Measurements from ENCODE around the gene SPANXN3.
"Not testable (repeated sequence)": the region's sequence is repeated elsewhere in the genome, so short reads cannot be mapped to it uniquely, and the experiment has no call there.

Gene SPANXN3, protein sequence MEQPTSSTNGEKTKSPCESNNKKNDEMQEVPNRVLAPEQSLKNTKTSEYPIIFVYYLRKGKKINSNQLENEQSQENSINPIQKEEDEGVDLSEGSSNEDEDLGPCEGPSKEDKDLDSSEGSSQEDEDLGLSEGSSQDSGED

DNA sequence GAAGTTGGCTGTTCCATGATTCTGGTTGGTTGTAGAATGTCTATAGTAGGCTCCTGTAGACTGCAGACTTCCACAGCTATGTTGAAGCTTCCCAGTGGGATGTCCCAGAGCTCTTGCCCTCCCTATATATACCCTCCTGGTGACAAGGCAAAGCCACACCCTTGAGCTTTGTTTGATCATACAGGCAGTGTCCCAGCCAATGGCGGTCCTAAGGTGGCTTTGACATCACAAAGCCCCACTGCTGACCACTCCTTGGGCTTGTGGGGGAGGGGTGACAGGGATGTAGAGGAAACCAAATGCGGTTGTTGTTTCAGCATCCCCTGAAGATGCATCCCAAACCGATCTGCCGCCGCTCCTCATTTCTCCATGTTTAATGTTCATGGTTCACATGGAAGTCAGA, at the start of gene SPANXN3:
Gene SPANXN3 (minus strand): TSS at position 101 of the 400 bp plus-strand sequence. CDS start 84 bp downstream, at position 17.
- DNase-seq, result not testable (repeated sequence)

DNA sequence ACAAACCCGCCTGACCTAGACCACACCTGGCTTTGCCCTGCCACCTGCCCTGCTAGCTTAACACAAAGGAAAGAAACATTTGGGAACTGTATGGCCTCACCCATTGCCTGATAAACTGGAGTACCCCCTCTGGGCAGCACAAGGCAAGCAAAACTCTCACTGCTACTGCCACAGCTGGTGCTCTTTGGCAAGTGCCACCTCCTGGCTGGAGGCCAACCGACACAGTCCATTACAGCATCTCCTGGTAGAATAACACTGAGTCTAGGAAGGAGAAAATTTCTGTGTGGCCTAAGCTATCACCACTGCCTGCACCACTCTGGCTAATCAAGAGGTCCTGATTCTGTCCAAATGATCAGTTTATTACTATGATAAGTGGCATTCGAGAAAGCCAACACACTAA, 18.9 kb upstream of the SPANXN3 start:
- DNase-seq, result peak in 8 of 10 donors; percentile 7 to 91 (median 32)
- intact Hi-C loops (cut with DNase I), result no loop called here

More for the DNA sequence above, at the start of gene SPANXN3:
- intact Hi-C loops (cut with DNase I), result not testable (repeated sequence)

- DNase-seq; intact Hi-C loops (cut with DNase I): not testable (repeated sequence)
Observed at GRCh38 chrX:143502196-143502595, 15.1 kb downstream of the SPANXN3 start.

DNA sequence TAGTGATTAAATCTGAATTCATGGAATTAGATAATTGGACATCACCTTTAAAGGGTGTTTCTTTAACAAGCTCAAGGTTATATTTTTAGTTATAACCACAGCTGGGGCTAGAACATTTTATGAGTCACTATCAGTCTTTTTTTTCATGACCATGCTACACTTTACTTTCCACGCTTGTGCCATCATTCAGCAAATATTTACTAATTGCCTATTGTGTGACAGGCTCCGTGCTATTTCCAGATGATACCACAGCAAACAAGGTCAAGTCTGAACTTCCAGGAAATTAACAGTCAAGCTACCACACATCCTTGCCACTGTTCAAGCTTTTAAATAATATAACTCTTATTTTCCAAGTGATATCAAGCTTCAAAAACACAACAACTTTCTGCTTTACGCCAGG, 16.5 kb downstream of the SPANXN3 start:
- intact Hi-C loops (cut with DNase I), result no loop called here
- DNase-seq, result no peak

DNA sequence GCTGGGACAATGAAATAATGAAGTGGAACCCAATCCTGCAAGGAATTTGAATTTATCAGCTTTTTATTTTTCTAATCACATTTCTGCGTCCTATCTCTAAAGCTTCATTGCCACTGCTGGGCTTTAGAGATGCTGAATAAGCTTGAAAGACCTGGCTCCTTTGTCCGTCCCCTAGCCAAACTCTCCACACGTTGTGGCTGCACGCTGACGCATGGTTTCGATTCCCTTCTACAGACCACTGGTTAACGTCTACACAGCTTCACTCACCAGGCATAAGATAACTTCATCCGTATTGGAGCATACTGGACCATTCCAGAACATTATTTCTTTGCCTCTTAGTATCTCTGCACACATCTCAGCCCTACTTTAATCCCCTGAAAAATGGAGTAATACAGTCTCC, 31.2 kb downstream of the SPANXN3 start:
- no peak for DNase-seq
- intact Hi-C loops (cut with DNase I), result no loop called here

DNA sequence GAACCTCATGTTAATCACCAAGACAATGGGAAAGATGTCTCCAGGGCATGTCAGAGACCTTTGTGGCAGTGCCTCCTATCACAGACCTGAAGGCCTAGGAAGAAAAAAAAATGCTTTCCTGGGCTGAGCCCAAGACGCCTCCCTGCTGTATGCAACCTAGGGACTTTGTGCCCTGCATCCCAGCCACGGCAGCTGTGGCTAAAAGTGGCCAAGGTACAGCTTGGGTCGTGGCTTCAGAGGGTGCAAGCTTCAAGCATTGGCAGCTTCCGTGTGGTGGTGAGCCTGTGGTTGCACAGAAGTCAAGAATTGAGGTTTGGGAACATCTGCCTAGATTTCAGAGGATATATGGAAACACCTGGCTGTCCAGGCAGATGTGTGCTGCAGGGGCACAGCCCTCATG, 40.5 kb downstream of the SPANXN3 start:
- DNase-seq, result peak in 1 of 10 donors; percentile 36
- intact Hi-C loops (cut with DNase I), result no loop called here

- DNase-seq, result no peak
Observed at GRCh38 chrX:143472347-143472938, 44.8 kb downstream of the SPANXN3 start.

GRCh38 chrX:143466130-143466529, 51.1 kb downstream of the SPANXN3 start:
- intact Hi-C loops (cut with DNase I), result no loop called here
- no peak for DNase-seq

More at GRCh38 chrX:143472347-143472938, 44.8 kb downstream of the SPANXN3 start:
- intact Hi-C loops (cut with DNase I), result no loop called here

GRCh38 chrX:143462696-143463095, 54.6 kb downstream of the SPANXN3 start:
- peak in 1 of 10 donors; percentile 59 for DNase-seq
- intact Hi-C loops (cut with DNase I), result no loop called here

GRCh38 chrX:143461606-143462005, 55.7 kb downstream of the SPANXN3 start:
- intact Hi-C loops (cut with DNase I), result no loop called here
- no peak for DNase-seq

All from posterior cingulate gyrus (tissue), 11 donors.